SK-N-SH (cell line): ENCODE measurements around the gene THSD4.

ENCODE experiments used
- EZH2phosphoT487 ChIP-seq: fragments of 200-600 bp; sonication (generic); IDR thresholded peaks from 2 replicates; pipeline ENCODE4 v1.6.1; 2017; ENCODE audit warnings: low read depth, mixed run types, mild to moderate bottlenecking, antibody characterized with exemption, moderate library complexity, borderline replicate concordance
- RFX5 ChIP-seq: IDR thresholded peaks from 2 replicates; pipeline ENCODE4 v1.6.1; 2012; ENCODE audit warnings: mild to moderate bottlenecking, improper control_type of control experiment, low read length
- TAF1 ChIP-seq: IDR thresholded peaks from 2 replicates; pipeline ENCODE4 v1.6.1; 2012; ENCODE audit warnings: low read depth, mild to moderate bottlenecking, low read length, moderate library complexity, borderline replicate concordance
- YY1 ChIP-seq: IDR thresholded peaks from 2 replicates; pipeline ENCODE4 v1.4.0; 2012; ENCODE audit warnings: low read depth, mild to moderate bottlenecking
- TF ChIP-seq, protein P1 (sequence below): fragments of 200-600 bp; sonication (generic); IDR thresholded peaks from 2 replicates; pipeline ENCODE4 v1.6.1; 2017; ENCODE audit warnings: antibody characterized with exemption, mild to moderate bottlenecking, moderate library complexity

DNA sequence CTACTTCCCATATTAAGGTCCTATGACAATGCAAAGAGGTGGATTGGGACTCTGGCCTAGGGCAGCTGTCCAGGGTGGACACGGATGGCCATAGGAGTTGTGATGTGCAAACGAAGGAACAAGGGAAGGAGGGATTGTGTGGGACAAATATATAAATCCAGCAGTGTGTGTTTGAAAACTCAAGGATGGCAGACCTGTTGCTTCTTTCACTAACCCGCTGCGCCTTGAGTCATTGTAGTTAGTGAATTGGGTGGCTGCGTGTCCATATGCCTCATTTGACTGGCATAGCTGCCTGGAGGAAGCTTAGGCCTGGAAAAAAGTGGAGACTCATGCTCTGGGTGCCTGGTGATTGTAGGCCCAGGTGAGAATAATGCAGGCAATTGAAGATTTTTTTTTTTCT is 334.7 kb downstream of the THSD4 start:
- TF ChIP-seq, protein P1, sequence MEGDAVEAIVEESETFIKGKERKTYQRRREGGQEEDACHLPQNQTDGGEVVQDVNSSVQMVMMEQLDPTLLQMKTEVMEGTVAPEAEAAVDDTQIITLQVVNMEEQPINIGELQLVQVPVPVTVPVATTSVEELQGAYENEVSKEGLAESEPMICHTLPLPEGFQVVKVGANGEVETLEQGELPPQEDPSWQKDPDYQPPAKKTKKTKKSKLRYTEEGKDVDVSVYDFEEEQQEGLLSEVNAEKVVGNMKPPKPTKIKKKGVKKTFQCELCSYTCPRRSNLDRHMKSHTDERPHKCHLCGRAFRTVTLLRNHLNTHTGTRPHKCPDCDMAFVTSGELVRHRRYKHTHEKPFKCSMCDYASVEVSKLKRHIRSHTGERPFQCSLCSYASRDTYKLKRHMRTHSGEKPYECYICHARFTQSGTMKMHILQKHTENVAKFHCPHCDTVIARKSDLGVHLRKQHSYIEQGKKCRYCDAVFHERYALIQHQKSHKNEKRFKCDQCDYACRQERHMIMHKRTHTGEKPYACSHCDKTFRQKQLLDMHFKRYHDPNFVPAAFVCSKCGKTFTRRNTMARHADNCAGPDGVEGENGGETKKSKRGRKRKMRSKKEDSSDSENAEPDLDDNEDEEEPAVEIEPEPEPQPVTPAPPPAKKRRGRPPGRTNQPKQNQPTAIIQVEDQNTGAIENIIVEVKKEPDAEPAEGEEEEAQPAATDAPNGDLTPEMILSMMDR: no peak
- TF ChIP-seq RFX5 (no peak), TAF1 (no peak), YY1 (no peak), EZH2phosphoT487 (no peak)
